Parathyroid adenoma (tissue), 2 donors: Measurements from ENCODE around the gene RADIL.

Experiments
- H2AFZ ChIP-seq: fragments of 300-600 bp; sonication (generic); one replicate; pipeline ENCODE4 v1.7.0; 2017; ENCODE audit warnings: antibody characterized with exemption, mild to moderate bottlenecking
- H3K27ac ChIP-seq: fragments of 300-600 bp; sonication (generic); one replicate; pipeline ENCODE4 v1.7.0; 2017
- H3K27me3 ChIP-seq: fragments of 300-600 bp; sonication (generic); one replicate; pipeline ENCODE4 v1.7.0; 2017; ENCODE audit warnings: low read length; ENCODE audit not compliant: control insufficient read depth, insufficient read depth
- H3K36me3 ChIP-seq: fragments of 300-600 bp; sonication (generic); one replicate; pipeline ENCODE4 v1.7.0; 2017; ENCODE audit warnings: low read length; ENCODE audit not compliant: control insufficient read depth, insufficient read depth
- H3K4me1 ChIP-seq: fragments of 300-600 bp; sonication (generic); one replicate; pipeline ENCODE4 v1.7.0; 2017; ENCODE audit warnings: control low read depth
- H3K4me2 ChIP-seq: fragments of 300-600 bp; sonication (generic); one replicate; pipeline ENCODE4 v1.7.0; 2017; ENCODE audit warnings: low read length
- H3K4me3 ChIP-seq: fragments of 300-600 bp; sonication (generic); one replicate; pipeline ENCODE4 v1.7.0; 2017; ENCODE audit warnings: low read depth, low read length
- H3K79me2 ChIP-seq: fragments of 300-600 bp; sonication (generic); one replicate; pipeline ENCODE4 v1.7.0; 2017; ENCODE audit warnings: control low read depth
- H3K9ac ChIP-seq: fragments of 300-600 bp; sonication (generic); one replicate; pipeline ENCODE4 v1.7.0; 2017; ENCODE audit warnings: mild to moderate bottlenecking
- H3K9me3 ChIP-seq: fragments of 300-600 bp; sonication (generic); one replicate; pipeline ENCODE4 v1.7.0; 2017; ENCODE audit warnings: low read length; ENCODE audit not compliant: control insufficient read depth
- TF ChIP-seq, protein P1 (sequence below): fragments of 300-600 bp; sonication (generic); IDR thresholded peaks from one replicate; pipeline ENCODE4 v1.7.0; 2017; ENCODE audit warnings: antibody characterized with exemption, mild to moderate bottlenecking
- donor health status: primary hyperparathyroidism.

The RADIL gene

DNA sequence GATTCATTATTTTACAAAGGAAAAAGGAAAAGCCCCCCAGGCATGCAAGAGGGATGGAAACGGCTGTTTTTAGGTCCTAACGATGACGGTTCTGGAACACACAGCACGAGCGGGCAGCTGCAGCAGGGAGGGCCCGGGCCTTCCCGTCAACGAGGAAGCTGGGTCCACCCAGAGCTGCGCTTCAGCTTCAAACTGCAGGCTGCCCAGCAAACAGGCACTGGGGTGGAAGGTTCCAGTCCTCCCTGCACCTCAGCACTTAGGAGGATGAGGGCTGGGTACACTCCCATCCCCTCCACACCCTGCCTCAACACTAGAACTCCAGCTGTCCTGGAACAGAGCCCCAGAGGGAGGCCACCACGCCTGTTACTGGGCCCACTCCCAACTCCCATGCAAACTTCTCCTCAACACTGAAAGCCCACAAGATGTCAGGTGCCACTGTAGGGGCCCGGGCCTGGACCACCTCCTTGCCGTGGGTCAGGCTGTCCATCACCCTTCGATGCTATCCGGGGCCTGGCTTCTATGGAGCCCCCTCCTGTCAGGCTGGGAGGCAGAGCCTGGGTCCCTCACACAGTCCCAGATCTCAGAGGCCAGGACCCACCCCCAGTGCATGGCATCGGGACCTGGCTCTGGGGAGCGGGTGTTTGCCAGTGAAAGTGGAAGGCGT lies 54.7 kb downstream of the RADIL start:
- no peaks in the 10 kb centered on the region for H3K79me2 ChIP-seq
- no peak overlapping the region for H3K27ac ChIP-seq
- H3K27me3 ChIP-seq = no peaks in the 10 kb centered on the region
- H3K9ac ChIP-seq = no peak overlapping the region
- no peaks in the 10 kb centered on the region for H3K9me3 ChIP-seq
- TF ChIP-seq, protein P1, sequence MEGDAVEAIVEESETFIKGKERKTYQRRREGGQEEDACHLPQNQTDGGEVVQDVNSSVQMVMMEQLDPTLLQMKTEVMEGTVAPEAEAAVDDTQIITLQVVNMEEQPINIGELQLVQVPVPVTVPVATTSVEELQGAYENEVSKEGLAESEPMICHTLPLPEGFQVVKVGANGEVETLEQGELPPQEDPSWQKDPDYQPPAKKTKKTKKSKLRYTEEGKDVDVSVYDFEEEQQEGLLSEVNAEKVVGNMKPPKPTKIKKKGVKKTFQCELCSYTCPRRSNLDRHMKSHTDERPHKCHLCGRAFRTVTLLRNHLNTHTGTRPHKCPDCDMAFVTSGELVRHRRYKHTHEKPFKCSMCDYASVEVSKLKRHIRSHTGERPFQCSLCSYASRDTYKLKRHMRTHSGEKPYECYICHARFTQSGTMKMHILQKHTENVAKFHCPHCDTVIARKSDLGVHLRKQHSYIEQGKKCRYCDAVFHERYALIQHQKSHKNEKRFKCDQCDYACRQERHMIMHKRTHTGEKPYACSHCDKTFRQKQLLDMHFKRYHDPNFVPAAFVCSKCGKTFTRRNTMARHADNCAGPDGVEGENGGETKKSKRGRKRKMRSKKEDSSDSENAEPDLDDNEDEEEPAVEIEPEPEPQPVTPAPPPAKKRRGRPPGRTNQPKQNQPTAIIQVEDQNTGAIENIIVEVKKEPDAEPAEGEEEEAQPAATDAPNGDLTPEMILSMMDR = no peak
- H3K4me3 ChIP-seq = no peak overlapping the region
- H3K4me1 ChIP-seq = no peaks in the 10 kb centered on the region
- H3K4me2 ChIP-seq = no peak overlapping the region
- H3K36me3 ChIP-seq = no peaks in the 10 kb centered on the region
- no peak overlapping the region for H2AFZ ChIP-seq

DNA sequence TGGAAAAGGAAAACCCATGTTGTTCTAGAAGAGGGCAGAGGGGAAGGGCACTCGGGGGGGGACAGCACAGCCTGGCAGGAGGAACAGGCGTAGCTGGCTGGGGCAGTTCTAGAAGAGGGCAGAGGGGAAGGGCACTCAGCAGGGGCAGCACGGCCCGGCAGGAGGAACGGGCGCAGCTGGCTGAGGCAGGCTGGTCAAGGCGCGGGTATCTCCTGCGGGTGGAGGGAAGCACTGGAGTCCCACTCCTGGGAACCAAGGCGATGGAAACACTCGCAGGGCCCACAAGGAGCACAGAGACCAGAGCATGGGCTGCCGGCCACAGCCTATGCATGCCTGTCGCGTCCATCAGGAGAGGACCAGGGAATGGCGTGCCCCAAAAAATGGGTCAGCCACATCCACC lies 58.4 kb downstream of the RADIL start:
- Histone ChIP-seq H3K4me1 (no peaks in the 10 kb centered on the region), H3K9me3 (no peaks in the 10 kb centered on the region), H3K4me2 (no peak overlapping the region), H3K27ac (no peak overlapping the region), H3K27me3 (no peaks in the 10 kb centered on the region), H3K9ac (no peak overlapping the region), H3K79me2 (no peaks in the 10 kb centered on the region), H2AFZ (no peak overlapping the region), H3K4me3 (no peak overlapping the region), H3K36me3 (no peaks in the 10 kb centered on the region)
- TF ChIP-seq, protein P1 = no peak

DNA sequence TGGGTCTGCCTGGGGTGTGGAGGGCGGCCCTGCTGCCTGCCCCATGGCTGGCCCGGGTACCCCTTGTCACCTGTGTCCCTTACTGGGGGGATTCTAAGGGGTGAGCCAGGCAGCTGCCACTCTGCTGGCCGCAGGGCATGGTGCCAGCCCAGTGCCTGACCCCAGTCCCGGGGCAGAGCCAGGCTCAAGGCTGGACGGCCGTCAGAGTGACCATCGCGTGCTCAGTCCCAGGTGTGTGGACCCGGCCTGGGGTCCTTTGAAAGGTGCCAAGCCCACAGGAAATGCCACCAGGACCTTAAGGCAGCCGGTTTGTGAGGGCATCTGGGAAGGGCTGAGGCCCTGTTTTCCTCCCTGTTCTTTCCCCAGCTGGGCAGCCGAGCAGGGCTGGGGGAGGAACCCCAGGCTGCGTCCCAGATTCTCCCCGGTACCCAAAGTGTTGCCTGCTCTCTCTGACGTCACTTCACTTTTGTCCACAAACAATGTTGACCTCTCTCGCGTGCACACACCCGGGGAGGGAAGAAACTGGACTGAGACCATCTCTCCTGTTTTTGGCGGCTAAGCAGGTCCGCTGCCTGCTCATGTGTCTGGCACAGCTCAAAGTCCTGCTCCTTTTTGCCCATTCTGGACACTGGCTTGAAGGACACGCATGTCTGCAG lies 59.3 kb downstream of the RADIL start:
- TF ChIP-seq, protein P1 = no peak
- no peak overlapping the region for H3K4me2 ChIP-seq
- no peaks in the 10 kb centered on the region for H3K9me3 ChIP-seq
- no peaks in the 10 kb centered on the region for H3K79me2 ChIP-seq
- H3K4me1 ChIP-seq = no peaks in the 10 kb centered on the region
- no peaks in the 10 kb centered on the region for H3K27me3 ChIP-seq
- H3K9ac ChIP-seq = no peak overlapping the region
- H3K4me3 ChIP-seq = no peak overlapping the region
- no peak overlapping the region for H3K27ac ChIP-seq
- no peaks in the 10 kb centered on the region for H3K36me3 ChIP-seq
- no peak overlapping the region for H2AFZ ChIP-seq

DNA sequence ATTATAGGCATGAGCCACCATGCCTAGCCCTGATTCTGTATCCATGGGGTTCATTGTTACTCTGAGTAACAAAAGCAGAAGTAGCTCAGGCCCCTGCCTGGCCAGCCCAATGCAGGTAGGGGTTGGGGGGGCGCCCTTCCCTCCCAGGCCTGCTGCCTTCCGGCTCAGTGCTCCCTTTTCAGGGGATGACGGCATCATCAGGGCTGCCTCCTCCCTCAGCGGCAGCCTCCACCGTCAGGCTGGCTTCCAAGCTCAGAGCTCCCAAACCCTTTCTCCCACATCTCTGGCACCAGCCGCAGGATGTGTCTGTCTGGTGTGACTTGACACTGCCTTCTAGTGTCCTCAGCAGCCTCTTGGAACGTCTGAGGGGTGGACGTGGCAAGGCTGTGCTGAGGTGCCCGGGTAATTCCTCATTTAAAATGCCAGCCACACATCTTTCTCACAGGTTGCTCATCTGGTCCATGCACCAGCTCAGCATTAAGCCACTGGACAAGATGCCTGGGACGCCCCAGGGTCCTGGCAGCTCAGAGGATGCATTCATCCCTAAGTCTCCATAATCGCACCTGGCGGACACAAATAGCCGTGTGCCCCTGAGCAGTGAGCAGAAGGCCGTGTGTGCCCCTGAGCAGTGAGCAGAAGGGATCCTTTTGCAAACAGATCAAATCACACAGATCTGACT lies 59.9 kb downstream of the RADIL start:
- H3K9ac ChIP-seq = no peak overlapping the region
- TF ChIP-seq, protein P1 = no peak
- H3K9me3 ChIP-seq = no peaks in the 10 kb centered on the region
- no peaks in the 10 kb centered on the region for H3K36me3 ChIP-seq
- no peak overlapping the region for H3K4me3 ChIP-seq
- no peaks in the 10 kb centered on the region for H3K27me3 ChIP-seq
- H3K4me2 ChIP-seq = no peak overlapping the region
- no peaks in the 10 kb centered on the region for H3K4me1 ChIP-seq
- H2AFZ ChIP-seq = no peak overlapping the region
- H3K79me2 ChIP-seq = no peaks in the 10 kb centered on the region
- no peak overlapping the region for H3K27ac ChIP-seq
